CD4-positive, alpha-beta T cell (primary cell): ENCODE data around the gene LPIN2. TPM values are rescaled to one million over a fixed set of nuclear protein-coding genes. Genes with fewer than 3 reads are reported as not detected.
"Not testable (repeated sequence)": the region's sequence is repeated elsewhere in the genome, so short reads cannot be mapped to it uniquely, and the experiment has no call there.

Experiments
- ATAC-seq: fragments of 200-7000 bp; cut with Tn5 transposase; one replicate; pipeline ENCODE4 v1.10.0; 2022; ENCODE audit warnings: mild to moderate bottlenecking; ENCODE audit not compliant: poor library complexity
- CTCF ChIA-PET: fragments of 350-600 bp; sonication (Branson Sonifier 250); formaldehyde crosslinking; loops from one replicate; lab custom pipeline; 2021; ENCODE audit warnings: antibody characterized with exemption, inconsistent platforms; lab: Charles Lee
- POLR2A ChIA-PET: fragments of 350-600 bp; sonication (Branson Sonifier 250); formaldehyde crosslinking; loops from one replicate; lab custom pipeline; 2021; ENCODE audit warnings: antibody characterized with exemption, inconsistent platforms; lab: Charles Lee
- DNase-seq, 14 experiments: peaks; one replicate each; pipeline ENCODE4 v3.0.0-alpha.2; 2013 to 2020; ENCODE audit warnings: mixed read lengths in 2 of 14
- H3K27ac ChIP-seq, 2 donors: one replicate each; pipeline versions ENCODE4 v1.5.1 to v1.7.0; 2013; ENCODE audit warnings: low read length in 2 of 2, low read depth in 1 of 2, mild to moderate bottlenecking in 1 of 2
- H3K27me3 ChIP-seq, 2 experiments: 1 replicate in 1 of 2; 2 replicates in 1 of 2; pipeline versions ENCODE4 v1.6.1 to v1.7.0; 2013; ENCODE audit warnings: low read length in 2 of 2, control low read depth in 1 of 2, mild to moderate bottlenecking in 1 of 2, moderate library complexity in 1 of 2; ENCODE audit not compliant: insufficient read depth in 2 of 2, control insufficient read depth in 1 of 2
- H3K36me3 ChIP-seq: one replicate; pipeline ENCODE4 v1.6.1; 2013; ENCODE audit warnings: low read length, control low read depth; ENCODE audit not compliant: insufficient read depth
- H3K4me1 ChIP-seq: one replicate; pipeline ENCODE4 v1.6.1; 2013; ENCODE audit warnings: low read length, control low read depth; ENCODE audit not compliant: insufficient read depth
- H3K4me3 ChIP-seq: one replicate; pipeline ENCODE4 v1.5.1; 2013; ENCODE audit warnings: mild to moderate bottlenecking, low read length, moderate library complexity
- H3K9me3 ChIP-seq, 2 experiments: 1 replicate in 1 of 2; 2 replicates in 1 of 2; pipeline versions ENCODE4 v1.6.1 to v1.7.0; 2013; ENCODE audit warnings: low read length in 2 of 2, mild to moderate bottlenecking in 2 of 2, control low read depth in 1 of 2, moderate library complexity in 1 of 2; ENCODE audit not compliant: control insufficient read depth in 1 of 2, insufficient read depth in 1 of 2
- H3K27ac Mint-ChIP-seq: one replicate; pipeline ENCODE4 v1.8.0; 2020; ENCODE audit warnings: mixed read lengths
- H3K27me3 Mint-ChIP-seq: one replicate; pipeline ENCODE4 v1.8.0; 2021; ENCODE audit warnings: mixed read lengths
- H3K36me3 Mint-ChIP-seq: one replicate; pipeline ENCODE4 v1.8.0; 2021; ENCODE audit warnings: low read depth, mixed read lengths
- H3K4me1 Mint-ChIP-seq: one replicate; pipeline ENCODE4 v1.8.0; 2021; ENCODE audit warnings: low read depth, mixed read lengths
- H3K4me3 Mint-ChIP-seq: one replicate; pipeline ENCODE4 v1.8.0; 2020; ENCODE audit warnings: mild to moderate bottlenecking, mixed read lengths
- H3K9me3 Mint-ChIP-seq: one replicate; pipeline ENCODE4 v1.8.0; 2020; ENCODE audit warnings: mixed read lengths
- intact Hi-C, 2 experiments: fragments of 100-400 bp; cut with DNase I in 1 of 2; cut with micrococcal nuclease in 1 of 2; formaldehyde crosslinking; loops; one replicate each; pipeline versions ENCODE4 v1.15.1 to v1.9.0; 2023 to 2025; cut with DNase I, micrococcal nuclease
- total RNA-seq, 174 experiments: library from RNA in 2 of 174; stranded (reverse) in 2 of 174; gene quantifications; one replicate each; pipeline ENCODE4 v1.2.3 and lab custom pipeline; 2021 to 2026
- TF ChIP-seq, protein P1 (sequence below): fragments of 200-600 bp; IDR thresholded peaks from one replicate; pipeline ENCODE4 v1.8.0; 2022; ENCODE audit warnings: antibody characterized with exemption, mild to moderate bottlenecking

Gene LPIN2
- total RNA-seq, 2 experiments from 2014 or later, result 48.7 to 49.0 TPM

DNA sequence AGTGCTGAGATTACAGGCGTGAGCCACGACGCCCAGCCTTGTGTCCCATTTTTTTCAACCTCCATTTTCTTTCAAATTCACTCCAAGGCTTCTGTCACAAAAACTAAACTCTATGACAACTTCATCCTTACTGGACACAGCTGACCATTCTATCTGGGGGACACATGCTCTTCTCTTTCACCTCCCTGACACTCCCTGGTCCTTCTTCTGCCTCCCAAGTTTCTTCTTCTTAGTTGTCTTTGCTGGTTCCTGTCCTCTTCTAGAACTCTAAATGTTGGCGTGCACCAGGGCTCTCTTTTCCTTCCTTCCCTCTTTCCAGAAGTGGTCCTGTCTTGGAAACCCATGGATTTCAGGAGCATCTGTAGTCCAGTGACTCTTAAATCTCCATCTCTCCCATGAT, 40.1 kb upstream of the LPIN2 start:
- TF ChIP-seq, protein P1, sequence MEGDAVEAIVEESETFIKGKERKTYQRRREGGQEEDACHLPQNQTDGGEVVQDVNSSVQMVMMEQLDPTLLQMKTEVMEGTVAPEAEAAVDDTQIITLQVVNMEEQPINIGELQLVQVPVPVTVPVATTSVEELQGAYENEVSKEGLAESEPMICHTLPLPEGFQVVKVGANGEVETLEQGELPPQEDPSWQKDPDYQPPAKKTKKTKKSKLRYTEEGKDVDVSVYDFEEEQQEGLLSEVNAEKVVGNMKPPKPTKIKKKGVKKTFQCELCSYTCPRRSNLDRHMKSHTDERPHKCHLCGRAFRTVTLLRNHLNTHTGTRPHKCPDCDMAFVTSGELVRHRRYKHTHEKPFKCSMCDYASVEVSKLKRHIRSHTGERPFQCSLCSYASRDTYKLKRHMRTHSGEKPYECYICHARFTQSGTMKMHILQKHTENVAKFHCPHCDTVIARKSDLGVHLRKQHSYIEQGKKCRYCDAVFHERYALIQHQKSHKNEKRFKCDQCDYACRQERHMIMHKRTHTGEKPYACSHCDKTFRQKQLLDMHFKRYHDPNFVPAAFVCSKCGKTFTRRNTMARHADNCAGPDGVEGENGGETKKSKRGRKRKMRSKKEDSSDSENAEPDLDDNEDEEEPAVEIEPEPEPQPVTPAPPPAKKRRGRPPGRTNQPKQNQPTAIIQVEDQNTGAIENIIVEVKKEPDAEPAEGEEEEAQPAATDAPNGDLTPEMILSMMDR, result no peak
- intact Hi-C loops, result no loop called here
- DNase-seq (no peak), ATAC-seq (no peak)
- H3K4me1 Mint-ChIP-seq, result peaks cover 50% of the 10 kb centered on the region
- H3K36me3 ChIP-seq, result no peaks in the 10 kb centered on the region
- ChIA-PET POLR2A (interaction anchor here (1.0 kb wide), 1 partner anchor 8 kb away, joined by 3 read pairs; no protein-coding TSS in a partner anchor), CTCF (no interaction called here)
- H3K9me3 Mint-ChIP-seq, result no peaks in the 10 kb centered on the region
- H3K4me3 Mint-ChIP-seq, result no peak overlapping the region
- H3K4me3 ChIP-seq, result no peak overlapping the region
- H3K27ac Mint-ChIP-seq, result no peak overlapping the region
- H3K4me1 ChIP-seq, result peaks cover 35% of the 10 kb centered on the region
- H3K27ac ChIP-seq, result no peak overlapping the region
- H3K27me3 Mint-ChIP-seq, result no peaks in the 10 kb centered on the region
- H3K36me3 Mint-ChIP-seq, result no peaks in the 10 kb centered on the region
- H3K27me3 ChIP-seq, result no peaks in the 10 kb centered on the region
- no peaks in the 10 kb centered on the region for H3K9me3 ChIP-seq

DNA sequence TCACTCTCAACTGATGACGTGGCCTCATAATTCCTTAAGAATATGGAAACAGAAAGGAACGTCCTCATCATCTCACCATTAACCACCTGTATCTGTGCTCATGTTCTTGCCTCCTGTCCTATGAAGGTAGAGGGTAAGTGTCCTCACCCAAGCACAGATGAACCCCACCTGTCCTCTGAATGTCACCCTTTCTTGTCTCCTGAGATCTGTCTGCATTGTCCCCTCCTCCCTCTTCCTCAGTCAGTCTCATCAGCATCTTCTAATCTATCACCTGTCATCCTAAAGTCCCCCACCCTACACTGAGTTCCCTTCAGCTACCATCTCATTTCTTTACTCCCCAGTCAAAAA, 39.4 kb upstream of the LPIN2 start:
- peak overlapping the region in 1 of 2 donors; percentile 13 for H3K27ac ChIP-seq
- intact Hi-C loops, result no loop called here
- TF ChIP-seq, protein P1, result no peak
- peaks cover 46% of the 10 kb centered on the region for H3K4me1 Mint-ChIP-seq
- H3K4me3 ChIP-seq, result no peak overlapping the region
- H3K9me3 Mint-ChIP-seq, result no peaks in the 10 kb centered on the region
- no peaks in the 10 kb centered on the region for H3K36me3 ChIP-seq
- ATAC-seq (peak; percentile 14), DNase-seq (no peak)
- H3K27me3 ChIP-seq, result no peaks in the 10 kb centered on the region
- H3K36me3 Mint-ChIP-seq, result no peaks in the 10 kb centered on the region
- peak overlapping the region; percentile 13 for H3K4me3 Mint-ChIP-seq
- H3K9me3 ChIP-seq, result no peaks in the 10 kb centered on the region
- POLR2A ChIA-PET, result interaction anchor here (1.0 kb wide), 1 partner anchor 9 kb away, joined by 3 read pairs; no protein-coding TSS in a partner anchor
- H3K27me3 Mint-ChIP-seq, result no peaks in the 10 kb centered on the region
- peaks cover 28% of the 10 kb centered on the region for H3K4me1 ChIP-seq
- peak overlapping the region; percentile 62 for H3K27ac Mint-ChIP-seq
- CTCF ChIA-PET, result no interaction called here

DNA sequence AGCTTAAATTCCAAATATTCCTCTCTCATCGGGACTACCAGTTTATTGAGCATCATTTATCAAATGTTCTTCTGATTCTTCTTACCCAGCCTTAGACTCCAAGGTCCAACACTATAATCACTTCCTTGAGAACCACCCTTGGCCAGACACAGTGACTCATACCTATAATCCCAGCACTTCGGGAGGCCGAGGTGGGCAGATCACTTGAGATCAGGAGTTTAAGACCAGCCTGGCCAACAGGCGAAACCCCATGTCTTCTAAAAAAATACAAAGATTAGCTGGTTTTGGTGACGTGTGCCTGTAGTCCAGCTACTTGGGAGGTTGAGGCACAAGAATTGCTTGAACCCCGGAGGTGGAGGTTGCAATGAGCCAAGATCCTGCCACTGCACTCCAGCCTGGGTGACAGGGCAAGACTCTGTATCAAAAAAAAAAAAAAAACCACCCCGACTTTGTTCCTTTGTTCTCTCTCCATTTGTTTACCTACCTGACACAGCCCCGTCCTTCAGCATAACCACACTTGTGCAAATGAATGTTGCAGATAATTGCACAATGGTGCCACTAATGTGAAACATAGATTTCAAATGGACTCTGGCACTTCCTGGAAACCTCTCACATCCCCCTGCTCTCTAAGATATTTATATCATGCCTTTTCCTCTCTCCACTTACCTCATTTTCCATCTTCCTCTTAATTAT, 38.9 kb upstream of the LPIN2 start:
- ChIA-PET POLR2A (interaction anchor here (1.0 kb wide), 1 partner anchor 9 kb away, joined by 3 read pairs; no protein-coding TSS in a partner anchor), CTCF (no interaction called here)
- Histone ChIP-seq H3K9me3 (no peaks in the 10 kb centered on the region), H3K27me3 (no peaks in the 10 kb centered on the region), H3K4me3 (no peak overlapping the region), H3K36me3 (no peaks in the 10 kb centered on the region), H3K27ac (peak overlapping the region in 1 of 2 donors; percentile 13), H3K4me1 (peaks cover 23% of the 10 kb centered on the region)
- DNase-seq (peak in 2 of 14 experiments; percentile 24 to 47), ATAC-seq (no peak)
- H3K4me3 Mint-ChIP-seq, result peak overlapping the region; percentile 13
- H3K27me3 Mint-ChIP-seq, result no peaks in the 10 kb centered on the region
- H3K27ac Mint-ChIP-seq, result peak overlapping the region; percentile 62
- no peaks in the 10 kb centered on the region for H3K36me3 Mint-ChIP-seq
- intact Hi-C loops, result no loop called here
- H3K4me1 Mint-ChIP-seq, result peaks cover 41% of the 10 kb centered on the region
- no peaks in the 10 kb centered on the region for H3K9me3 Mint-ChIP-seq
- TF ChIP-seq, protein P1, result no peak

DNA sequence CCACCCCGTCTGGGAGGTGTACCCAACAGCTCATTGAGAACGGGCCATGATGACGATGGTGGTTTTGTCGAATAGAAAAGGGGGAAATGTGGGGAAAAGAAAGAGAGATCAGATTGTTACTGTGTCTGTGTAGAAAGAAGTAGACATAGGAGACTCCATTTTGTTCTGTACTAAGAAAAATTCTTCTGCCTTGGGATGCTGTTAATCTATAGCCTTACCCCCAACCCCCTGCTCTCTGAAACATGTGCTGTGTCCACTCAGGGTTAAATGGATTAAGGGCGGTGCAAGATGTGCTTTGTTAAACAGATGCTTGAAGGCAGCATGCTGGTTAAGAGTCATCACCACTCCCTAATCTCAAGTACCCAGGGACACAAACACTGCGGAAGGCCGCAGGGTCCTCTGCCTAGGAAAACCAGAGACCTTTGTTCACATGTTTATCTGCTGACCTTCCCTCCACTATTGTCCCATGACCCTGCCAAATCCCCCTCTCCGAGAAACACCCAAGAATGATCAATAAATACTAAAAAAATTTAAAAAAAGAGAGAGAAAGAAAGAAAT, 37.0 kb upstream of the LPIN2 start:
- intact Hi-C loops, result loop anchor here in 1 of 2 experiments (2.0 kb wide), 1 partner anchor 25 kb away; no protein-coding TSS in a partner anchor
- H3K27ac ChIP-seq, H3K4me3 ChIP-seq, H3K36me3 Mint-ChIP-seq, H3K4me3 Mint-ChIP-seq, DNase-seq, H3K36me3 ChIP-seq, POLR2A ChIA-PET, H3K27me3 Mint-ChIP-seq, ATAC-seq, H3K9me3 Mint-ChIP-seq, H3K9me3 ChIP-seq, H3K27me3 ChIP-seq, H3K27ac Mint-ChIP-seq: not testable (repeated sequence)
- CTCF ChIA-PET, result interaction anchor here (1.0 kb wide), 1 partner anchor 13 kb away, joined by 3 read pairs; no protein-coding TSS in a partner anchor
- peaks cover 14% of the 10 kb centered on the region for H3K4me1 ChIP-seq
- H3K4me1 Mint-ChIP-seq, result peaks cover 54% of the 10 kb centered on the region
